ENCODE measurements around the gene LYSET. TPM values are rescaled to one million over a fixed set of nuclear protein-coding genes. Genes with fewer than 3 reads are reported as not detected.
A peak's percentile ranks its signal among the peaks of the same experiment; 100 is the strongest.

The LYSET gene
- total and polyA plus RNA-seq, 2 donors from 2014 or later = 25.6 to 34.9 TPM

DNA sequence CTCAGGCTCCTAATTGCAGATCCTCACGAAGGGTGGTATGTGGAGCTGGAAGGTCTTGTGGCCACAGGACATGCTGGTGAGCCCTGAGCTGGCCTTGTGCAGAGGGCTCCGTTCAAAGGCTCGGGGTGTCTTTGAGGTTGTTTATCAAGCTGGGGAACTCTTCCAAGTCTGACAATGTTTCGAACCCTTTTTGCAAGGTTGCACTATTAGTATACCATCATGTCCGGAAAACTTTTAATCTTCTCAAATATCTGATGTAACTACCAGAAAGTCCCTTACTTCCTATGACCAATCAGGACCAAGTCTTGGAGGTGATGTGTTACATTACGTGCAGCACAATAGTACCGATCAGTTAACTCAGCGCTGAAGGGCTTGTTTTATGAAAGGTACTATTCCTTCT lies 43.4 kb downstream of the LYSET start:
- no peak overlapping the region for H3K27ac ChIP-seq (ENCODE audit: low read depth in 2 of 2, low read length in 2 of 2)
- H3K9me3 ChIP-seq (ENCODE audit: control insufficient read depth in 2 of 3, insufficient read depth in 1 of 3, low read length in 3 of 3) = no peaks in the 10 kb centered on the region
- no peaks in the 10 kb centered on the region for H3K27me3 ChIP-seq (ENCODE audit: control insufficient read depth, insufficient read depth, low read length)
- no peak overlapping the region for H3K9ac ChIP-seq (ENCODE audit: low read length in 3 of 3)
- TF ChIP-seq, protein P1, sequence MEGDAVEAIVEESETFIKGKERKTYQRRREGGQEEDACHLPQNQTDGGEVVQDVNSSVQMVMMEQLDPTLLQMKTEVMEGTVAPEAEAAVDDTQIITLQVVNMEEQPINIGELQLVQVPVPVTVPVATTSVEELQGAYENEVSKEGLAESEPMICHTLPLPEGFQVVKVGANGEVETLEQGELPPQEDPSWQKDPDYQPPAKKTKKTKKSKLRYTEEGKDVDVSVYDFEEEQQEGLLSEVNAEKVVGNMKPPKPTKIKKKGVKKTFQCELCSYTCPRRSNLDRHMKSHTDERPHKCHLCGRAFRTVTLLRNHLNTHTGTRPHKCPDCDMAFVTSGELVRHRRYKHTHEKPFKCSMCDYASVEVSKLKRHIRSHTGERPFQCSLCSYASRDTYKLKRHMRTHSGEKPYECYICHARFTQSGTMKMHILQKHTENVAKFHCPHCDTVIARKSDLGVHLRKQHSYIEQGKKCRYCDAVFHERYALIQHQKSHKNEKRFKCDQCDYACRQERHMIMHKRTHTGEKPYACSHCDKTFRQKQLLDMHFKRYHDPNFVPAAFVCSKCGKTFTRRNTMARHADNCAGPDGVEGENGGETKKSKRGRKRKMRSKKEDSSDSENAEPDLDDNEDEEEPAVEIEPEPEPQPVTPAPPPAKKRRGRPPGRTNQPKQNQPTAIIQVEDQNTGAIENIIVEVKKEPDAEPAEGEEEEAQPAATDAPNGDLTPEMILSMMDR (IDR thresholded peaks at IDR 0.05; ENCODE audit: borderline replicate concordance, extremely low read depth, insufficient read depth) = no peak
- peaks cover 3 to 20% (median 12%) of the 10 kb centered on the region in 3 donors for H3K36me3 ChIP-seq (ENCODE audit: control insufficient read depth in 2 of 3, insufficient read depth in 3 of 3, low read length in 3 of 3)
- FAIRE-seq = no peak
- peaks cover 0 to 2% (median 0%) of the 10 kb centered on the region in 3 donors for H3K4me1 ChIP-seq (ENCODE audit: control insufficient read depth in 2 of 3, insufficient read depth in 2 of 3, low read depth in 1 of 3, low read length in 3 of 3)
- intact Hi-C loops (cut with DNase I) = no loop called here
- no peak overlapping the region for H3K4me3 ChIP-seq (ENCODE audit: low read length in 3 of 3)
- no peak for DNase-seq

DNA sequence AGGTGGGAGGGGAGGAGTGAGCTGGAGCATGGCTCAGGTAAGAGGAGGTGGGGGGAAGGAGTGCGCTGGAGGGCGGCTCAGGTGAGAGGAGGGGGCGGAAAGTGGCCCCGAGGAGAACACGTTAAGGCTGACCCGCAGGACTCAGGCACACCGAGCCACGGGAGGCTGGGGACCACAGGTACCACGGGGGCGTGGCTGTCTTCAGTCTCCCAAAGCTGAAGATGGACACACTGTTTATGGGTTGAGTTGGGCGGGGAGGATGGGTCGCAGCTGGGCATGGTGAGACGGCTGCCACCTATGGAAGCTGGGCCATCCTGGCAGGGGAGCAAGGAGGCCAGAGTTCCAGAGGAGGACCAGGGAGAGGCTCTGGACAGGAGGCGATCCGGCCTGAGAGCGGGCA lies 45.4 kb downstream of the LYSET start:
- Histone ChIP-seq H3K4me1 (ENCODE audit: control insufficient read depth in 2 of 3, insufficient read depth in 2 of 3, low read depth in 1 of 3, low read length in 3 of 3) (peaks cover 0 to 6% (median 0%) of the 10 kb centered on the region in 3 donors), H3K9me3 (ENCODE audit: control insufficient read depth in 2 of 3, insufficient read depth in 1 of 3, low read length in 3 of 3) (no peaks in the 10 kb centered on the region), H3K9ac (ENCODE audit: low read length in 3 of 3) (no peak overlapping the region), H3K27me3 (ENCODE audit: control insufficient read depth, insufficient read depth, low read length) (no peaks in the 10 kb centered on the region), H3K27ac (ENCODE audit: low read depth in 2 of 2, low read length in 2 of 2) (no peak overlapping the region), H3K4me3 (ENCODE audit: low read length in 3 of 3) (peak overlapping the region in 1 of 3 donors; percentile 71), H3K36me3 (ENCODE audit: control insufficient read depth in 2 of 3, insufficient read depth in 3 of 3, low read length in 3 of 3) (peaks cover 3 to 20% (median 12%) of the 10 kb centered on the region in 3 donors)
- TF ChIP-seq, protein P1 (IDR thresholded peaks at IDR 0.05; ENCODE audit: borderline replicate concordance, extremely low read depth, insufficient read depth) = no peak
- DNase-seq = peak in 1 of 5 donors; percentile 35
- intact Hi-C loops (cut with DNase I) = no loop called here
- FAIRE-seq = no peak

DNA sequence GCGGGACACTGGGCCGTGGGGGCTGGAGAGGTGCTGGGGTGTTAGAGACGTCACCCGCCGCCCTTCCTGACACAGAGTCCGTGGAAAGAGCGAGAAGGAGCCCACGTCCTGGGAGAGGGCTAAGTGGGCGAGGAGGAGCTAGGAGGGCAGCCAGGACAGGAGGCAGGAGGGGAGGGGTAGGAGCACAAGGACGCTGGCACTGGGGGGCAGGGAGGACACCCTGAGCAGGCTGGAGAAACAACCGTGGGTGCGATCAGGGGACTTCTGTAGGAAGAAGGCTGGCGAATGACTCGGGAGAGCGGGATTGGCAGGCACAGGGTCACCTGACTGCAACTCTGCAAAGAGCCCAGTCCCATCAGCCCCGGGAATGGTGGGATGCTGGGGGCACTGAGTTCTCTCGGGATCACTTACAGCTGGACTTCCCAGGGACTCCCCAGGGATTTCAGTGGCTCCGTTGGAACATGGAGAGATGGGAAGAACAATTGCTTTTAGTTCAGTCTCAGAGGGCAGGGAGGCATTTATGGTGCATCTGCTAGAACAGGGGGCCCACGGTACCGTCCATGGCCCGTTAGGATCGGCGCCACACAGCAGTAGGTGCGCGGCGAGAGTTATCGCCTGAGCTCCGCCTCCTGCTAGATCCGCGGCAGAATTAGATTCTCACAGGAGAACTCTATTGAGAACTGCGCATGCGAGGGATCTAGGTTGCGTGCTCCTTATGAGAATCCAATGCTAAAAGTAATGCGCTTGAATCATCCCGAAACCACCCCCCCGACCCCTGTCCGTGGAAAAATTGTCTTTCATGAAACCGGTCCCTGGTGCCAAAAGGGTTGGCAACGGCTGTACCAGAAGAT lies 46.2 kb downstream of the LYSET start:
- Histone ChIP-seq H3K9me3 (ENCODE audit: control insufficient read depth in 2 of 3, insufficient read depth in 1 of 3, low read length in 3 of 3) (no peaks in the 10 kb centered on the region), H3K9ac (ENCODE audit: low read length in 3 of 3) (peak overlapping the region in 2 of 3 donors; percentile 51 to 62), H3K27me3 (ENCODE audit: control insufficient read depth, insufficient read depth, low read length) (no peaks in the 10 kb centered on the region), H3K4me1 (ENCODE audit: control insufficient read depth in 2 of 3, insufficient read depth in 2 of 3, low read depth in 1 of 3, low read length in 3 of 3) (peaks cover 0 to 6% (median 0%) of the 10 kb centered on the region in 3 donors), H3K27ac (ENCODE audit: low read depth in 2 of 2, low read length in 2 of 2) (no peak overlapping the region), H3K36me3 (ENCODE audit: control insufficient read depth in 2 of 3, insufficient read depth in 3 of 3, low read length in 3 of 3) (peaks cover 3 to 20% (median 12%) of the 10 kb centered on the region in 3 donors), H3K4me3 (ENCODE audit: low read length in 3 of 3) (peak overlapping the region; percentile 53 to 73 (median 71))
- DNase-seq (peak in 4 of 5 donors; percentile 42 to 66 (median 64)), FAIRE-seq (no peak)
- TF ChIP-seq, protein P1 (IDR thresholded peaks at IDR 0.05; ENCODE audit: borderline replicate concordance, extremely low read depth, insufficient read depth) = no peak
- intact Hi-C loops (cut with DNase I) = no loop called here
